ENCODE measurements around the gene BIN2.

- TF ChIP-seq CTCF (IDR thresholded peaks at IDR 0.05; ENCODE audit: low read length) = no peak
- TF ChIP-seq EZH2 (optimal IDR thresholded peaks at IDR 0.05; ENCODE audit: low read depth, low read length) = no peak
Observed at GRCh38 chr12:51323966-51324895, at the start of gene BIN2.

Data from MM.1S (cell line).